Esophagus muscularis mucosa (tissue), 4 donors: Measurements from ENCODE around the gene SKIC2. TPM values are rescaled to one million over a fixed set of nuclear protein-coding genes. Genes with fewer than 3 reads are reported as not detected.

Experiments
- DNase-seq: peaks from one replicate; pipeline ENCODE4 v3.0.0-alpha.2; 2017; ENCODE audit errors: extremely low spot score
- H3K27ac ChIP-seq, 4 donors: fragments of 200-600 bp; sonication (generic); replicated peaks in 1 of 4; 1 replicate in 3 of 4; 2 replicates in 1 of 4; pipeline ENCODE4 v1.5.1; 2016 to 2019; ENCODE audit warnings: mild to moderate bottlenecking in 1 of 4
- H3K27me3 ChIP-seq, 4 donors: fragments of 200-600 bp; sonication (generic); one replicate each; pipeline versions ENCODE4 v1.5.1 to v1.6.0; 2016 to 2019
- H3K36me3 ChIP-seq, 4 donors: fragments of 200-600 bp; sonication (generic); one replicate each; pipeline ENCODE4 v1.5.1; 2016 to 2019
- H3K4me1 ChIP-seq, 4 donors: fragments of 200-600 bp; sonication (generic); one replicate each; pipeline ENCODE4 v1.5.1; 2016 to 2019
- H3K4me3 ChIP-seq, 4 donors: fragments of 200-600 bp; sonication (generic); 1 replicate in 2 of 4; 2 replicates in 2 of 4; pipeline ENCODE4 v1.5.1; 2016 to 2019; ENCODE audit warnings: mild to moderate bottlenecking in 4 of 4, moderate library complexity in 1 of 4
- H3K9me3 ChIP-seq, 4 donors: fragments of 200-600 bp; sonication (generic); 1 replicate in 3 of 4; 2 replicates in 1 of 4; pipeline ENCODE4 v1.5.1; 2016 to 2019
- CTCF ChIP-seq, 3 experiments: fragments of 200-600 bp in 2 of 3; fragments of 450-650 bp in 1 of 3; sonication (generic) in 2 of 3; IDR thresholded peaks; one replicate each; pipeline ENCODE4 v1.5.1; 2017 to 2019; ENCODE audit warnings: antibody characterized with exemption in 3 of 3, mild to moderate bottlenecking in 2 of 3, moderate library complexity in 1 of 3
- EP300 ChIP-seq: sonication (generic); formaldehyde crosslinking; IDR thresholded peaks from one replicate; pipeline ENCODE4 v1.6.1; 2017; ENCODE audit warnings: antibody characterized with exemption
- POLR2A ChIP-seq: fragments of 450-650 bp; IDR thresholded peaks from one replicate; pipeline ENCODE4 v1.6.1; 2017; ENCODE audit warnings: antibody characterized with exemption, moderate library complexity, mild to moderate bottlenecking, low read depth
- POLR2AphosphoS5 ChIP-seq, 2 donors: sonication (generic); formaldehyde crosslinking; IDR thresholded peaks; one replicate each; pipeline ENCODE4 v1.6.1; 2017; ENCODE audit warnings: antibody characterized with exemption in 2 of 2
- WGBS: methylation state at CpG from one replicate; pipeline ENCODE4 v1.1.5; 2018; 5-methylcytosine and 5-hydroxymethylcytosine counted together
- intact Hi-C: fragments of 100-400 bp; cut with DNase I; formaldehyde crosslinking; loops from one replicate; pipeline ENCODE4 v1.15.1; 2023
- total RNA-seq, 4 donors: library from RNA; depleted of rRNA; stranded (reverse); fragments of >200 nt; gene quantifications; one replicate each; pipeline versions ENCODE4 v1.1.0 to v1.2.1, GENCODE V29; 2016

SKIC2 gene
- total RNA-seq, 4 donors from 2014 or later, result 23.3 to 33.2 (median 28.5) TPM

GRCh38 chr6:31969712-31970603 is 11.0 kb downstream of the SKIC2 start:
- WGBS, result 67% methylated on average over 15 of the region's 17 CpGs
- no peak for DNase-seq
- intact Hi-C loops, result no loop called here
- Histone ChIP-seq H3K4me3 (peak overlapping the region in 3 of 4 donors; percentile 58 to 88 (median 80)), H3K4me1 (peaks cover 21 to 48% (median 34%) of the 10 kb centered on the region in 4 donors), H3K36me3 (peaks cover 10 to 64% (median 59%) of the 10 kb centered on the region in 4 donors), H3K27ac (peak overlapping the region; percentile 92 to 97 (median 95)), H3K9me3 (no peaks in the 10 kb centered on the region), H3K27me3 (no peaks in the 10 kb centered on the region)
- no peak for TF ChIP-seq POLR2A
- TF ChIP-seq EP300, result no peak
- TF ChIP-seq POLR2AphosphoS5 (IDR thresholded peaks at IDR 0.05), result no peak
- no peak for TF ChIP-seq CTCF (IDR thresholded peaks at IDR 0.05)

- TF ChIP-seq POLR2A (no peak), POLR2AphosphoS5 (IDR thresholded peaks at IDR 0.05) (no peak), CTCF (IDR thresholded peaks at IDR 0.05) (no peak), EP300 (no peak)
- Histone ChIP-seq H3K27ac (peak overlapping the region; percentile 92 to 97 (median 95)), H3K4me3 (peak overlapping the region; percentile 58 to 88 (median 78)), H3K9me3 (no peaks in the 10 kb centered on the region), H3K36me3 (peaks cover 7 to 56% (median 53%) of the 10 kb centered on the region in 4 donors), H3K27me3 (no peaks in the 10 kb centered on the region), H3K4me1 (peaks cover 21 to 48% (median 34%) of the 10 kb centered on the region in 4 donors)
- no peak for DNase-seq
- WGBS, result 77% methylated on average over 6 of the region's 18 CpGs
- intact Hi-C loops, result no loop called here
Measured at GRCh38 chr6:31970604-31971271, 11.8 kb downstream of the SKIC2 start.

GRCh38 chr6:31971279-31971992 is 12.5 kb downstream of the SKIC2 start:
- peak overlapping the region; percentile 58 to 88 (median 78) for H3K4me3 ChIP-seq
- DNase-seq, result no peak
- intact Hi-C loops, result no loop called here
- WGBS, result 32% methylated on average over 24 of the region's 29 CpGs
- H3K4me1 ChIP-seq, result peaks cover 21 to 48% (median 34%) of the 10 kb centered on the region in 4 donors
- peak overlapping the region; percentile 92 to 97 (median 95) for H3K27ac ChIP-seq
- no peaks in the 10 kb centered on the region for H3K27me3 ChIP-seq
- peaks cover 7 to 49% (median 47%) of the 10 kb centered on the region in 4 donors for H3K36me3 ChIP-seq
- H3K9me3 ChIP-seq, result no peaks in the 10 kb centered on the region
- TF ChIP-seq POLR2AphosphoS5 (IDR thresholded peaks at IDR 0.05) (no peak), EP300 (no peak), CTCF (IDR thresholded peaks at IDR 0.05) (no peak), POLR2A (no peak)

GRCh38 chr6:31971993-31972708 is 13.2 kb downstream of the SKIC2 start, which contains the start of gene DXO:
DXO (minus strand) TSS chr6:31972138; CDS start chr6:31971675, 463 bp downstream.
- H3K9me3 ChIP-seq, result no peaks in the 10 kb centered on the region
- peaks cover 7 to 46% (median 41%) of the 10 kb centered on the region in 4 donors for H3K36me3 ChIP-seq
- peak within 1 kb of the TSS; percentile 58 to 88 (median 78) for H3K4me3 ChIP-seq
- intact Hi-C loops, result no loop called here
- peak within 1 kb of the TSS; percentile 92 to 97 (median 95) for H3K27ac ChIP-seq
- TF ChIP-seq EP300 (no peak), POLR2A (peak; percentile 34), POLR2AphosphoS5 (IDR thresholded peaks at IDR 0.05) (peak; percentile 88 to 96), CTCF (IDR thresholded peaks at IDR 0.05) (no peak)
- DNase-seq, result peak; percentile 99
- H3K4me1 ChIP-seq, result peaks cover 21 to 48% (median 34%) of the 10 kb centered on the region in 4 donors
- no peaks in the 10 kb centered on the region for H3K27me3 ChIP-seq
- WGBS, result no CpG with 5 or more reads among the region's 62 CpGs
